Measurements from ENCODE around the gene WWC2.

The WWC2 gene

DNA sequence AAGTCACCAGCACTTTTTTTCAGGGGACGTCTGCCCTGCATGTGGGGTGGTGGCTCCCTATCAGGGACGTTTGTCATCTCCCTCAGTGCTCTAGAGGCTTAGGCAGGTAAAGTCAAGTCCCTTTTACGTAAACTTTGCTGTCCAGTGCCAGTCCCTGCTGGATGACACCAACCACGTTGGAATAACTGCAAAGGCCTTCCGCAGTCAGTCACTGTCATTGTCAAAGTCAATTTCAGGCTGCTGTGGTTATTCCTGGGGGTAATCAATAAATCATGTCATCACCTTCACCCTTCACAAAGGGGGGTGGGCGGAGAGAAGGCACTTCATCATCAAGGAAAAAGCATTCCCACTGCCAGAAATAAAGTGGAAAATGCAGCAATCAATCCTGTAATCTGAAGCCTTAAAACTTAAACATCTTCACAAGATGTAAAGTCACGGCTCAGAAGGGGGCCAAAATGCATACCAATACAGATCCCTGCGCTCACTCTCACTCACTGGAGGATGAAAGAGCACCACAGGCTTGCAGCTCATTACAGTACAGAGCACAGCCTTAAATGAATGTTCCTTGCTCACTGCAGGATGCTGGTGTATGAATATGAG, 164.8 kb downstream of the WWC2 start:
- no peak for DNase-seq

DNA sequence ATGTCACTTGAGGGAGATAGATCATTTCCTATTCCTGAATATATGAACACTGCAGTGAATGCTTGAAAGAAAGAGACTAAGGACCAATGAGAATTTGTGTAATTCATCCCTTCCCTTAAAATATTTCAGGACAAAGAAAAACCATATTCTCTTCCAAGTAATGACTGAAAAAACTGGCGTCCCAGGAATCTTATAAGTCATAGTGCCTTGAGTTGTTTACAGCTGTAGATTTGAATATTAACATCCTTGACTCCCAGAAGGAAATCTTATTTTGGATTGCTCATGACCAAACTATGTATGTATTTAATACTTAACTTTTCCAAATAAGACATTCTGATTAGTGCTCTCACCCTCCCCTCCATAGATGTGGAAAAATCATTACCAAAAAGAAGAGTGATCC, 165.6 kb downstream of the WWC2 start:
- no peak for DNase-seq

DNA sequence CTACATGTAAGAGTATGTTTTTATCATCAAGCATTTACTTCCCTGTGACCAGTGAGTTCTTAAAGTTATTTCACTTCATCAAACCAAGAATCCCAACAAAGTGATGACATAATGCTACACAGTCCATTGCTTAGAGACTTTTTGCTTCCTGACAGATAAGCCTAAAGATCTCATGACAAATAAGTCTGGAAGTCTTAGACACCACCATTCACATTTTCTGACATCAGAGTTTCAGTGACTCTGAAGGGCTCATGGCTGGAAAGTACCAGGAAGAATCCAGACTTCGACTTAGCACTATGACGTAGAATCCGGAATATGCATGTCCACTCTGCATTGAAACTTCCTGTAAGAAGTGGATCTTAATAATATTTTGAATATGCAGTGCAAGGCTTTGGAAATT, 167.3 kb downstream of the WWC2 start:
- DNase-seq: no peak

DNA sequence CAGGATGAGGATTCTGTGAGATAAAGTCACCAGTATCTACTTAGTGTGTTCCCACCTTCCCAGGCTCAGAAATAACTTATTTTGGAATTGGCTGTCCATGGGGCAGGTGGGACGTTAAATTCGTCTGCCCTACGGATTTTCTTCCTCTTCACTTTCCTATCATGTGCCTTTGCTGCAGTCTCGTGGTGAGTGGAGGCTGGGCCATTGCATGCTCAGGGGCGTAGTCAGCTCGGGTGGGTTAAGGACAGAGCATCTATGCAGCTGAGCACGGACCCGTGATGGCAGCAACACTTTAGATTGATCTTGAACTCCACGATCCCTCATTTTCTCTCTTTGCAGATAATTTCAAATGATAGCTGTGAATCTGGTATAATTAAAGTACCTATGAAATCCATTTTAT, 169.5 kb downstream of the WWC2 start:
- no peak for DNase-seq

DNA sequence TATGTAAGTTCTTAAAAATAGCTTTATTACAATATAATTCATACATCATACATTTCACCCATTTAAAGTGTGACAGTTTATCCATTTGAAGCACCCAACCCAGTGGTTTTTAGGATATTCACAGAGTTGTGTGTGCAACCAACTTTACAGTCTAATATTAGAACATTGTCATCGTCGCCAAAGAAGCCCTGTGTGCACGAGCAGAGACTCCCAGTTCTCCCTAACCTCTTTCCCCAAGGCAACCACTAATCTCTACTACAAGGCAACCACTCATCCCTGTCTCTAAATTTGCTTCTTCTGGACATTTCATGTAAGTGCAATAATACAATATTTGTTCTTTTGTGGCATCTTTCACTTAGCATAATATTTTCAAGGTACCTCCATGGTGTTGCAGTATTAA, 173.3 kb downstream of the WWC2 start:
- DNase-seq: no peak

DNA sequence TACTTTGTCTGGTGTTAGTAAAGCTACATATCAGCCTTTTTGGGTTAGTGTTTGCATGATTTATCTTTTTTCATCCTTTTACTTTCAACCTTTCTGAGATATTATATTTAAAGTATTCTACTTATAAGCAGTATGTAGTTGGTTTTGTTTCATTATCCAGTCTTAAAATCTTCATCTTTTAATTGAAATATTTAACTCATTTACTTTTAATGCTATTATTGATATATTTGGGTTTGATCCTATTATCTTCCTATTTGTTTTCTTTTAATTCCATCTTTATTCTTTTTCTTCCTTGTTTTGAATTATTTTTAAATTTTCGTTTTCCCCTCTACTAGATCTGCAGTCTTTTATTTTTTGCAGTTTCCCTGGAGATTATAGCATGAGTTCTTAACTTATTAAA, 177.0 kb downstream of the WWC2 start:
- no peak for DNase-seq

DNA sequence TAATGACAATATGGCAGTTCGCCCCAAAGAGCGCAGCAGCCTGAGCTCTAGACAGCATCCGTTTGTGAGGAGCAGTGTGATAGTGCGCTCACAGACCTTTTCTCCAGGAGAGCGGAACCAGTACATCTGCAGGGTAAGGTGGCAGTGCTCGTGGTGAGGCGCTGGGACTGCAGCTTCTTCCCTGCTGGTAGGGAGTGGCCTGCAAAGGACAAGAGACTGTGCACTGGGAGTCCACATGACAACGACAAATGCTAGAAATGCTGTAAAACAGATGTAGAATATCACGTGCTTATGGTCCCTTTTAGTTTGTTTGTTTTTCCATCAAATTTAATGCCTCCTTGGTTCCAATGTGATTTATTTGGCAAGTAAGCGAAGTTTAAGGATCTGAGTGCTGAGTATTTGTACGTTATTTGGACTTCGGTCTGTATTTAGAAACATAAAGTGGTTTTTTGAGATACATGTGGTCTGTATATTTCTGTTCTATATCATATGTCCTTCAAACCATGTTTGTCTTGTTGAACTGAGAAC, 185.3 kb downstream of the WWC2 start:
- no peak for DNase-seq

DNA sequence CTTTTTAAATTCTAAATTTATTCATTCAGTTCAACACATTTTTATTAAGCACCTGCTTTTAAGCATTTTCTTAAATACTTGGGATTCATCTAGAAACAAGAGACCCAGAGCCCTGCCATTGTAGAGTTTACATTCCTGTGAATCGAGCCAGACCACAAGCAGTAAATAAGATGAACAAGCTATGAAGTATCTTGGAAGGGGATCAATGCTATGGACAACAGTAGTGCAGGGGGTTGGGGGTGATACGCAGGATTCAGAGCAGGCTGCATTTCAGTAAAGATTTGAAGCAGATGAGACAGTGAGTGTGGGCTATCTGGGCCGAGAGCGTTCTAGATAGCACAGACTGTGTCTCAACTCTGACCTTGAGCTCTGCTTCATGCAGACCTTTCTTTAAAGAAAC, 185.9 kb downstream of the WWC2 start:
- no peak for DNase-seq

DNA sequence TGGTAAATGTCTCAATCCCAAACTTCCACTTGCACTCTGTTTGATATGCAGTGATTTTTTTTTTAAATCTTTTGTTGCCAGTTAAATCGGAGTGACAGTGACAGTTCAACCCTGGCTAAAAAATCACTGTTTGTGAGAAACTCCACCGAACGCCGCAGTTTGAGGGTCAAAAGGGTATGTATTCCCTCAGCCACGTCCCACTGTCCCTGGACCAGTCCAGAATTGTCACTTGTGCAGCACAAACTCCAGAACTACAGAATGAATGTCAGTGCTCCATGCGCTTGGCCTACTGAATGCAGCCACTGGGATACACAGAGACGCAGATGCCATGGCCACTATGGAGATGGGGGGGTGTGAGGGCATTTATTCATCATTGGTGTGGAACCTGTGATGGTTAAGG, 186.8 kb downstream of the WWC2 start:
- no peak for DNase-seq

DNA sequence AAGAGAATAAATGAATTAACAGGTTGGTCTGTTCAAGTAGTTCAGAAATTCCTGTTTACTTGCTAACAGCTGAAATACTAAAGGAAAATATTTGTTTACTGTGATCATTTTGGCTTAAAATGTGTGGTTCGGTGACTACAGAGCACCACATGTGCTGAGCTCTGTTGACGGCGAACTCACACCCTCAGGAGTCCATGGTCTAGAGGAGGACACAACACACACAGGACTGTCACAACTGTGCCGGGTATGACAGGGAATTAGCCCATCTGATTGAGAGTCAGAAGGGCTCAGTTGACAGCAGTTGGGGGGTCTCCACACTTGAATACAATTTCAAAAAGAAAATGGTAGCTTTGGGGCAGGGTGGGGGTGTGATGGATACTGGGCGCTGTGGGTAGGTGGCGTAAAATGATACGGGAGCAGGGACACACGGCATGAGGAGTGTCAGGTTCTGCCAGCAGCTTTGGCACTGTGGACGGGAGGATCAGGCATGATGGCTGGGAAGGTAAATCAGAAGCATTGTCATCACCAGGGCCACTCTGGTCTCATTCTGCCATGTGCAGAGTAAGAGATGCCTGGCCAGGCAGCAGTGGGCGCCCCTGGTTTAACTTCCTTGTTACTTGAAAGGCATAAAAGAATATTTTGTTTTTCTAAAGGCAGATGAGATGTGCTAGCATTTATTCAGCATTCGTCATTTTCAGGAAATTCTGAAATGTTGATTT, 187.7 kb downstream of the WWC2 start:
- no peak for DNase-seq

DNA sequence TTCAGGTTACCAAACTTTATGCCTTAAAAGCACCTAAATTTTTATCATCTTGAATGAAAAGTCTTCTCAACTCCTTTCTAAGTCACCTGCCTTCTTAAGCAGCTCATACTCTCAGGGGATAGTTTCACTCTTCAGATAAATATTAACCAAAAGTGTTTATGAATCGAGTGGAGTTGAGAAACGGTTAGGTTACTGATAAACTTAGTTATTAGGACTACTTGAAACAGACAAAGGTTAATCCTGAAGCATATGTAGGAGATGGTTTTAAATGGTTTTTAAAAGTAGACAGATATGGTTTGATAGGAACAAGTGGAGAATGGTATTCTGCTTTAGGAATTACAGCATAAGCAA, 188.2 kb downstream of the WWC2 start:
- DNase-seq: no peak

DNA sequence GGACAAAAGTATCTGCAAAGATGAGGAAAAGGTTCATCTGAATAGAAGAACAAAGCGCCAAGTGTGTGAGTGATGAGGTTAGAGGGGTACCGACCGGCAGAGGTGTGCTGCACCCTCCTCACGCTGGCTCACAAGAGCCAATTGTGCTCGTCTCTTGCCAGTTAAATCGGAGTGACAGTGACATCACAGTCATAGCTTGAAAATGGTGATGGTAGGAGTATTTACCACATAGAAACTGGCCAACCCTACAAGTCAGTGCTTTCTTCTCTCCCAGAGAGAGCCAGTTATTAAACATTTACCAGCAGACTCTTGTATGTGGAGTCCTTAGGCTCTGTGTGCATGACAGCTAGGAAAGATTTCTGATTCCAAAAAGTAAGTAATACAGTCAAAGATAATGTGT, 188.6 kb downstream of the WWC2 start:
- DNase-seq: no peak

DNA sequence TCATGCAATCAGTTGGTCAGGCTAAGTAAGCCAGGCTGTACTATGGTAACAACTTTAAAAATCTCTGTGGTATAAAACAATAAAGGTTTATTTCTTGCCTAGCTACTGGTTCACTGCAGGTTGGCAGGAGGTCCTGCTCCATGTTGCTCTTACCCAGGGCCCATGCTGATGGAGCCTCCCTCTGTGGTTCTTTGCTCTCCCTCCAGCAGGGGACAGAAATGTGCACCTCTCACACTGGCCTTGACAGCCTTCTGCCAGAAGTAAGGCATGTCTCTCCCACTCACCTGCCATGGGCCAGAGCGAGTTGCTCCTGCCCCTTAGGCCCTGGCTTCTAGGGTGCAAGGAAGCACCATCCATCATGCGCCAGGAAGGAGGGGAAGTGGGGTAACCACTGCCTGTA, 189.9 kb downstream of the WWC2 start:
- no peak for DNase-seq

DNA sequence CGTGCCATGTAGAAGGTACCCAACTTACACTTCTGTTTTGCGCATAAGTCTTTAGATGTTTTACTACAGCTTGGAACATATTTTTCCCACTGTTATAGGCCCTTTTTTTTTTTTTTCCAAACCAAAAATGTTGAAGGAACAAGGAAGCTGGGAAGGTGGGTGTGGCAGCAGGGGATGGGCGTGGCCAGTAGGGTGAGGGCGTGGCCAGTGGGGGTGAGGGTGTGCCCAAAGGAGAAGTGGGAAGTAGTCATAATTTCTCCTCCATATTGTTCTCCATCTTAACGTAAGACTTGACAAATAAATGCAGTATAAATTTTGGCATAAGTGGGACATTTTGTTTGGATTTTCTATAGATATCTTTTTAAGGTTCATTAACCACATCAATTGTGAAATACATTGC, 190.6 kb downstream of the WWC2 start:
- DNase-seq: no peak

DNA sequence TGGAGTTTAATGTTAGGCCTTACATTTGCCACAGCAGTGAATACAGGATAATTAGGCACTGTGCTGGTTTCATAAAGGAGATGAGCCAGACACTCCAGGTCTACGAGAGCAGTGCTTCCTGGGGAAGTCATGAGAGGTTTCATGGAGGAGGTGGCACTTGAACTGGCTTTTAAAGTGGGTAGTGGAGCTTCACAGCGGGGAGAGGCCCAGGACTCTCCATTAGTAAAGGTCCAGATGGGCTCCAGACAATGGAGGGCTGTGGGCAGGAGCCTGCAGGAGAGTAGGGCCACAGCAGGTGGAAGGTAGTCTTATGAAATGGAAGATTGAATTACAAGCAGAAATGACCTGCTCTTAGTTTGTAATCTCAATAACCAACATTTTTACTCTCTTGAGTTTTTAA, 192.0 kb downstream of the WWC2 start:
- no peak for DNase-seq

DNA sequence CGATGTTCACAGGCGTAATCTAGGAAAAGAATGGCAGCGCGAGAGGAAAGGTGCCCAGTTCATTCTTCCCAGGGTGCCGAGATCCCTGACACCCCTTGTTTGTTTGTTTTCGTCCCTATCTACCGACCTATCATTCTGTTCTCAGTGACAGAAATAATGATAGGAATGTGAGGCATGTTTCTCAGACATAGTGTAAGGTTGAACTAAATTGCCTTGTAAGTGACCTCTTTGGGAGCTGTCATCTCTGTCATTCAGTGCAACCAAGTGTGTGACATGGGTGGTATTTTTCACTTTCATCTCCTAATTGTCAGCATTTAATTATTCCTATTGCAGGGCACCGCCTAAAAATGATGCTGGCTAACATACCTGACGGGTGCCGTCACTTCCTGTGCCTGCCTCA, 196.7 kb downstream of the WWC2 start:
- DNase-seq: no peak

DNA sequence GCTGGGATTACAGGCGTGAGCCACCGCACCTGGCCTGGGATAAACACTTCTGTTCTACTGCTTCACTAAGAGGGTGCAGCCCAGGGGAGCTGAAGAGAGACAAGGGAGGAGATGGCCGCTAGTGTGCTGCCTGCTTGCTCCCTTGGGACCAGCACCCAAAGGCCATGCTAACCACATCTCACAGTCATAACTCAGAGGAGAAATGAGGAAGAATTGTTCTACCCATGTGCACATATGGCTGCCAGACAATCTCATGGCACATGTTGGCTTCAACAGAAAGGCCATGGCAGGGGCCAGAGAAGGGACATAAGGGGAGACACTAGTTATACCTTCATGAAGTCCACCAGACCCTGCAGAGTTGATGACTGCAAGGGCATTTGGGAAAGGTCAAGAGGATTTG, 198.6 kb downstream of the WWC2 start:
- no peak for DNase-seq

DNA sequence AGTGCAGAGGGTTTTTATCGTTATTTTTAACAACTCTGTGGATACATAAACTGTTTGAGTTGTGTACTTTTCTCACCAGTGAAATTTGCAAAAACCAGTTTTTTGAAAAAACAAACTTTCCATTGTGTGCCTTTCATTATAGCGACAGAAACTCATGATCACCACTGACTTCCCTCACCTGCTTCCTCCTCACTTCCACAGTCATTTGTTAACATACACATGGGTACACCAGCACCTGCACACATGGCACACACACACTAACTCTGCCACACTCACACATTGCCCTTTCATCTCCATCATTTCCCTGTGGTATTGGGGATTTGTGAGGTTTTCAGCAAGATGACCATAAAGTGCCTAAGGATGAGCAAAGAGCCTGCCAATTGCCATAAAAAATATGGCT, 200.4 kb downstream of the WWC2 start:
- DNase-seq: no peak

DNA sequence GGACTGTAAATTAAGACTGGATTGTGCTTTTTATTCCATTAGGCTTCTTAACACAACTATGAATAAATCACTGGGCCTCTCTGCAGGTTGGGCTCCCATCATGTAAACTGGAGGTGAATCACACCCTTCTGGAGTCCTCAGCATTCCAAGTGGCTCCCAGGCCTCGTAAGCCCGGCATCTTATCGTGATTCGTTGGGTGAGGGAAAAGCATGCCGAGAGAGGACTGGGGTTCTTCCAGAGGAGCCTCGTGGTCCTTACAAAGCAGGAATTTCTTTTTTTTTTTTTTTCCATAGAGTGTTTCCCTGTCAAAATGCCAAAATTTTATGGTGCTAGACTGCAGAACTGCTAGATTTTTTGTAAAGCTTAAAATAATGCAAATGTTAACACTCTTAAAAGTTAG, 201.0 kb downstream of the WWC2 start:
- no peak for DNase-seq

DNA sequence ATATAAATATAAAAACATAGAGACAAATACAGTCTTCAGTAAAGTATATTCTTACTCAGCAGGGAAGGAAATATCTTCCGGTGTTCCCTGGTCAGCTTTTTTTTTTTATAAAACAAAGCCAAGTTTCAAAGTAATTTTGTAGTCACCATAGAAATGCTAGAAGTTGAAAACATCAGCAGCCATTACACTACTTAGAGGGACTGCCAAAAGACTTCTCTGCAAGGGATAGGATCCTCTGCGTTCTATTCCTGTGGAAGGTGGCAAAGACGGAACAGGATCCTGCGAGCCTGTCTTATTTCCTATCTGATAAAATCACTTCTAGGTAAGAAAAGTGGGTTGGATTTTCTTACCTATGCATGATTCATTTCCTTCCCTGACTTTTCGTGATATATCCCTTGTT, 201.6 kb downstream of the WWC2 start:
- DNase-seq: no peak

DNA sequence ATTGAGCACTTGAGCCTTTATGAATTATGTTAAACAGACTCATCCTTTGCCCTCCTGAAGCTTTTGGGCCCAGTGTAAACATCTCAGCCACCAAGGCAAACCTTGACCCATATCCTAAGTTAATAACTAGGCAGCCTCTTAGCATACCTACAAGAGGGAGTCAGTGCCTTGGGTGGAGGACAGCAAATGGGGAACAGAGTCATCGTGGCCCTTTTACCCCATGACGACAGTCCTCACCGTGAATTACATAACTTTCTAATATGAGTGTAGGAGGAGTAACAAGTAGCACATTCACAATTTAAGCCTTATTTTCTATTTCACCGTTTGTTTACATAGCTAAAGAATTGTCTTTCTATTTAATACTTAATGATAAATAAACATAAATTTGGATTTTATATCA, 204.2 kb downstream of the WWC2 start:
- DNase-seq: no peak

DNA sequence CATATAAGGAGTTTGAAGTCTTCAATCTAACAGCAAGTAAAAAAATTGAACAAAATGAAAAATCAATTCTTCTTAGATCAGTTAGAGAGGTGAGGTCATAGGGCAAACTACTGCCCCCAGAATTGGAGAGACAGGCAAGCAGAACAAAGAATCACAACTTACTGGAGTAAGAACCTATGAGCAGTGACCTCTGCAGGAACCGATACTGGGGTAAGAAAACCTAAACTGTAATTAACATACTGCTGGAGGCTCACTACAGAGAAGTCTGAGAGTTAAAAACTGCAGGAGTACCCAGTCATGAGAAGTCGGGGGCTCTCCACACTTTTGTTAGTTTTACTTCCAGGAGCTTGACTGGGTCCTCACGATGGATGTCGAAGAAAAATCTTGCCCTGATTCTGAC, 205.0 kb downstream of the WWC2 start:
- no peak for DNase-seq

DNA sequence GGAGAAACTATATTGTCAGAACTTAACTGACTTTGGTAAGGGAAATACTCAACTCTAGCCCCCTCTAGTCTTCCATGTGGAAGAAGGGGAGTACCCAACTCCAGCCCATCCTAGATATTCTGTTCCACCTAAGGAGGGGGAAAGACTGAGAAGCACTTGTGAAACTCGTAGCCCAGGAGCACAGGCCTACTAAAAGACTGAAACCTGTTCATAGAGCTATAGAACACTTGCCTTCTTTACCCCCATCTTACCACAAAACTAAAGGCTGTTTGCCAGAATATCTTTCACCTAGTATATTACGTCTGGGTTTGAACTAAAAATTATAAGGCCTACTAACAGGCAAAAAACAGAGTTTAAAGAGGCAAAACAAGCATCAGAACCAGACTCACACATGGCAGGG, 205.5 kb downstream of the WWC2 start:
- DNase-seq: no peak

DNA sequence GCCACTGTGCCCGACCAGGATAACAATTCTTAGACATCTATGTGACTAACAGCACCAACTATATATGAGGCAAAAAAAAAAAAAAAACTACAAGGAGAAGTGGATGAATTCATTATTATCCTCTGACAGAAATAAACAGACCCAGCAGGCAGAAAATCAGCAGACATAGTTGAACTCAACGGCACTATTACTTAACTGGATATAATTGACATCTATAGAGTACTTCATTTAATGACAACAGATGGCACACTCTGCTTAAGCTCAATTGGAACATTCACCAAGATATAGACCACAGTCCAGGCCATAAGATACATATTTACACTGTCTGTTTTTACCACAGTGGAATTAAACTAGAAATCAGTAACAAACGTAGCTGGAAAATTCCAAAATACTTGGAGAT, 207.8 kb downstream of the WWC2 start:
- DNase-seq: peak; percentile 0

DNA sequence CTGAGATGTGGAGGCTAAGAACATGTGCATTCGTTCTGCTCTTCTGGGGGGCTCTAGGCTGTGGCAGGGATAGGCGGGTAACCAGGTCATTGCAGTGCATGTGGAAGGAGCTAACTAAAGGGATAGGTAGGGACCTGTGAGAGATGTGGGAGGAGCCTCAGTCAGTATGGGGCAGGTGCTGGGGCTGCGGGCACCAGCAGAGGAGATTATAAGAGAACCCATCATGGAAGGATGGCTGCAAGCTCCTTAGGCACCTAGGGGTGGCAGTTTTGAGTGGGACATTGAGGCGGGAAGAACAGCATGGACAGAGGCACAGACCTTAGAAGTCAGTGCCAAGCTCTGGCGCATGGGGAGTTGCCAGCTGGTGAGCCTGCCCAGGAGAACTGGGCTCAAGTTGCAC, 213.8 kb downstream of the WWC2 start:
- no peak for DNase-seq

All from NCI-H2081 treated with DMSO at 0.1 percent for 48 hours (cell line).